Neural progenitor cell (in vitro differentiated cells): ENCODE data around the gene PAX7. TPM values are rescaled to one million over a fixed set of nuclear protein-coding genes. Genes with fewer than 3 reads are reported as not detected.

Source experiments
- DNase-seq: peaks from one replicate; pipeline ENCODE4 v3.0.0-alpha.2; 2016; ENCODE audit warnings: low spot score
- H2AFZ ChIP-seq: fragments of 200-600 bp; sonication (generic); replicated peaks from 2 replicates; pipeline ENCODE4 v1.6.1; 2016; ENCODE audit warnings: antibody characterized with exemption
- H3F3A ChIP-seq: fragments of 200-600 bp; sonication (generic); 2 replicates; pipeline ENCODE4 v1.6.1; 2016; ENCODE audit warnings: antibody characterized with exemption, low read depth
- H3K27ac ChIP-seq: fragments of 200-600 bp; sonication (generic); 2 replicates; pipeline ENCODE4 v1.5.1; 2016; ENCODE audit warnings: mild to moderate bottlenecking
- H3K27me3 ChIP-seq: fragments of 200-600 bp; sonication (generic); 2 replicates; pipeline ENCODE4 v1.6.1; 2016; ENCODE audit warnings: mild to moderate bottlenecking, moderate library complexity
- H3K36me3 ChIP-seq: fragments of 200-600 bp; sonication (generic); 2 replicates; pipeline ENCODE4 v1.5.1; 2016
- H3K4me1 ChIP-seq: fragments of 200-600 bp; sonication (generic); 2 replicates; pipeline ENCODE4 v1.6.1; 2016; ENCODE audit warnings: mixed run types
- H3K4me2 ChIP-seq: fragments of 200-600 bp; sonication (generic); 2 replicates; pipeline ENCODE4 v1.6.1; 2016
- H3K4me3 ChIP-seq: fragments of 200-600 bp; sonication (generic); 2 replicates; pipeline ENCODE4 v1.5.1; 2016
- H3K79me2 ChIP-seq: fragments of 200-600 bp; sonication (generic); 2 replicates; pipeline ENCODE4 v1.6.1; 2016; ENCODE audit warnings: low read depth
- H3K9ac ChIP-seq: fragments of 200-600 bp; sonication (generic); 2 replicates; pipeline ENCODE4 v1.6.1; 2016
- H3K9me3 ChIP-seq: fragments of 200-600 bp; sonication (generic); 2 replicates; pipeline ENCODE4 v1.5.1; 2016; ENCODE audit warnings: low read depth
- H4K20me1 ChIP-seq: fragments of 200-600 bp; sonication (generic); 2 replicates; pipeline ENCODE4 v1.6.1; 2016; ENCODE audit warnings: low read depth
- H3K27ac Mint-ChIP-seq: 3 replicates; pipeline ENCODE4 v1.8.0; 2021; ENCODE audit warnings: mixed read lengths
- H3K27me3 Mint-ChIP-seq: 2 replicates; pipeline ENCODE4 v1.8.0; 2022; ENCODE audit warnings: low read depth, mild to moderate bottlenecking, inconsistent platforms, moderate library complexity, mixed read lengths; ENCODE audit not compliant: insufficient read depth
- H3K36me3 Mint-ChIP-seq: 3 replicates; pipeline ENCODE4 v1.8.0; 2021; ENCODE audit warnings: mixed read lengths
- H3K4me1 Mint-ChIP-seq: 3 replicates; pipeline ENCODE4 v1.8.0; 2021; ENCODE audit warnings: mixed read lengths
- H3K4me3 Mint-ChIP-seq: 3 replicates; pipeline ENCODE4 v1.8.0; 2021; ENCODE audit warnings: mild to moderate bottlenecking, moderate library complexity, mixed read lengths
- H3K9me3 Mint-ChIP-seq: 3 replicates; pipeline ENCODE4 v1.8.0; 2020; ENCODE audit warnings: mixed read lengths
- CTCF ChIP-seq: fragments of 200-600 bp; sonication (generic); IDR thresholded peaks from 2 replicates; pipeline ENCODE4 v1.5.1; 2017; ENCODE audit warnings: antibody characterized with exemption, mild to moderate bottlenecking
- EZH2 ChIP-seq: fragments of 200-600 bp; sonication (generic); IDR thresholded peaks from 2 replicates; pipeline ENCODE4 v1.6.1; 2017; ENCODE audit warnings: antibody characterized with exemption, mild to moderate bottlenecking, moderate library complexity
- EZH2phosphoT487 ChIP-seq: fragments of 200-600 bp; sonication (generic); IDR thresholded peaks from 2 replicates; pipeline ENCODE4 v1.6.1; 2017; ENCODE audit warnings: antibody characterized with exemption
- small RNA-seq: library from RNA; depleted of rRNA; stranded (forward); fragments of <200 nt; gene quantifications from one replicate; pipeline ENCODE3, GENCODE V24; 2015
- total RNA-seq: library from RNA; depleted of rRNA; stranded (reverse); fragments of >200 nt; gene quantifications from 2 replicates; pipeline ENCODE4 v1.2.3, GENCODE V29; 2015; ENCODE audit warnings: low replicate concordance

Gene PAX7
- total RNA-seq, 1 donor from 2014 or later, result 0.06 TPM

GRCh38 chr1:18796950-18797349 is 166.3 kb downstream of the PAX7 start:
- Mint-ChIP-seq H3K9me3 (no peaks in the 10 kb centered on the region), H3K27ac (no peak overlapping the region), H3K36me3 (no peaks in the 10 kb centered on the region), H3K27me3 (peaks cover 8% of the 10 kb centered on the region), H3K4me3 (no peak overlapping the region), H3K4me1 (peaks cover 17% of the 10 kb centered on the region)
- no peak overlapping the region for H3K4me2 ChIP-seq
- peaks cover 4% of the 10 kb centered on the region for H3K27me3 ChIP-seq
- TF ChIP-seq EZH2phosphoT487, result no peak
- TF ChIP-seq CTCF, result no peak
- TF ChIP-seq EZH2, result no peak
- no peak overlapping the region for H3K4me3 ChIP-seq
- H3K79me2 ChIP-seq, result no peaks in the 10 kb centered on the region
- no peaks in the 10 kb centered on the region for H3K36me3 ChIP-seq
- peaks cover 17% of the 10 kb centered on the region for H3K4me1 ChIP-seq
- no peaks in the 10 kb centered on the region for H4K20me1 ChIP-seq
- no peak overlapping the region for H3K9ac ChIP-seq
- peaks cover 8% of the 10 kb centered on the region for H3F3A ChIP-seq
- H3K27ac ChIP-seq, result no peak overlapping the region
- no peak for DNase-seq
- H2AFZ ChIP-seq, result no peak overlapping the region
- H3K9me3 ChIP-seq, result no peaks in the 10 kb centered on the region

Small RNA genes lying within 50 kb of the gene (small RNA-seq; reads per million reads assigned to genes)
- not detected for gene AL031737.1

Other genes with a start within 250 kb of the PAX7 start
- gene KLHDC7A, start 149.9 kb upstream of the PAX7 start, total RNA-seq, result 0.53 TPM in 1 of 2 replicates, not detected in the other
- not detected in 2 replicates for gene TAS1R2, start 228.8 kb downstream of the PAX7 start, total RNA-seq